Left hindlimb (tissue), 1 donor: ENCODE data around the gene CCDC182.

Source experiments
- DNase-seq: peaks from one replicate; pipeline ENCODE4 v3.0.0-alpha.2; 2018

Gene CCDC182

DNA sequence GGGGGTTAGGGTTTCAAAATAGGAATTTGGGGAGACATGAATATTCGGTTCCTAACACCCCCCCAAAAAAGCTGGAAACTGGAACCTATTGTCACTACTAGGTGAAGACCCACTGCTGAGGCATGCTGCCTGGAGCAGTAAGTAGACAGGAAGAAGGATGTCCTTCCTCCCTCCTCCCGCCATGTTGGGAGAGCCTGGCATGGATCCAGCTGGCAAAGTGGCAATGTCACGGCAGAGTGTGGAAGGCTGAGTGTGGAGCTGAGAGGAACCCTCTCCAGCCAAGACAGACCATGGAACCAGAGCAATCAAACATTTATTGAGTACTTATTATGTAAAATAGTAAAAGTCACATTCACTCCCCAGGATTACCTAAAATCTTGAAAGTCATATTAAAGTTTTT, 49.0 kb downstream of the CCDC182 start:
- DNase-seq = no peak
